ENCODE measurements around the gene MALRD1.

MALRD1 gene

GRCh38 chr10:19745672-19746071 is 697.1 kb downstream of the MALRD1 start:
- H3K9ac ChIP-seq (ENCODE audit: low read length), result no peak overlapping the region
- H3K36me3 ChIP-seq (replicated peaks; ENCODE audit: low read depth, low read length), result no peaks in the 10 kb centered on the region
- H3K4me3 ChIP-seq (ENCODE audit: low read length), result no peak overlapping the region
- no peaks in the 10 kb centered on the region for H4K20me1 ChIP-seq (ENCODE audit: insufficient read depth, low read length)
- no peaks in the 10 kb centered on the region for H3K27me3 ChIP-seq (ENCODE audit: low read depth, low read length)
- H3K27ac ChIP-seq (ENCODE audit: low read length), result no peak overlapping the region
- H3K9me3 ChIP-seq (ENCODE audit: insufficient read depth, low read length), result no peaks in the 10 kb centered on the region
- H3K4me2 ChIP-seq (ENCODE audit: low read length), result no peak overlapping the region
- no peak overlapping the region for H2AFZ ChIP-seq (ENCODE audit: low read depth, low read length)
- no peaks in the 10 kb centered on the region for H3K79me2 ChIP-seq (ENCODE audit: low read length)
- no peaks in the 10 kb centered on the region for H3K4me1 ChIP-seq (ENCODE audit: low read length)
- no peak for TF ChIP-seq EZH2phosphoT487 (IDR thresholded peaks at IDR 0.05; ENCODE audit: low read depth)
- TF ChIP-seq, protein P1, sequence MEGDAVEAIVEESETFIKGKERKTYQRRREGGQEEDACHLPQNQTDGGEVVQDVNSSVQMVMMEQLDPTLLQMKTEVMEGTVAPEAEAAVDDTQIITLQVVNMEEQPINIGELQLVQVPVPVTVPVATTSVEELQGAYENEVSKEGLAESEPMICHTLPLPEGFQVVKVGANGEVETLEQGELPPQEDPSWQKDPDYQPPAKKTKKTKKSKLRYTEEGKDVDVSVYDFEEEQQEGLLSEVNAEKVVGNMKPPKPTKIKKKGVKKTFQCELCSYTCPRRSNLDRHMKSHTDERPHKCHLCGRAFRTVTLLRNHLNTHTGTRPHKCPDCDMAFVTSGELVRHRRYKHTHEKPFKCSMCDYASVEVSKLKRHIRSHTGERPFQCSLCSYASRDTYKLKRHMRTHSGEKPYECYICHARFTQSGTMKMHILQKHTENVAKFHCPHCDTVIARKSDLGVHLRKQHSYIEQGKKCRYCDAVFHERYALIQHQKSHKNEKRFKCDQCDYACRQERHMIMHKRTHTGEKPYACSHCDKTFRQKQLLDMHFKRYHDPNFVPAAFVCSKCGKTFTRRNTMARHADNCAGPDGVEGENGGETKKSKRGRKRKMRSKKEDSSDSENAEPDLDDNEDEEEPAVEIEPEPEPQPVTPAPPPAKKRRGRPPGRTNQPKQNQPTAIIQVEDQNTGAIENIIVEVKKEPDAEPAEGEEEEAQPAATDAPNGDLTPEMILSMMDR (IDR thresholded peaks at IDR 0.05; ENCODE audit: low read depth, low read length), result no peak

DNA sequence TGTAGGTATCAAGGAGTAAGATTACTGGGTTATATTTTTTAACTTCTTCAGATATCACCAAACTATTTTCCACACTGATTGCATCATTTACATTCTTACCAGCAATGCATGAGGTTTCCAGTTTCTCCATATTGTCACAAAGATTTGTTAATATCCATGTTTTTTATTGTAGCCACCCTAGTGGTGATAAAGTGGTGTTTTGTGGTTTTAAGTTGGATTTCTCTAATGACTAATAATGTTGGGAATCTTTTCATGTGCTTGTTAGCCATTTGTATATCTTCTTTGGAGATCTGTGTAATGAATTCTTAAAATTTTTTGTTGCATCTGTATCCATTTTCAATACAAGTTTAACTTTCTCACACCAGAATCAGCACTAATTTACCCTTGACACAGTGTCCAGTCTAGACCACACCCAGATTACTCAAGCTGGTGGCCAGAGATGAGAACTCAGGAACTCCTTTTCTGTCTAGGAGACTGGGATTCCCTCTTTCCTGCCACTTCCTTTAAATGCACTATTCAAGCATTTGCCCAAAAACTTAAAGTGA is 700.7 kb downstream of the MALRD1 start:
- Histone ChIP-seq H4K20me1 (ENCODE audit: insufficient read depth, low read length) (no peaks in the 10 kb centered on the region), H3K36me3 (replicated peaks; ENCODE audit: low read depth, low read length) (no peaks in the 10 kb centered on the region), H3K9ac (ENCODE audit: low read length) (no peak overlapping the region), H3K4me2 (ENCODE audit: low read length) (no peak overlapping the region), H3K27ac (ENCODE audit: low read length) (no peak overlapping the region), H3K79me2 (ENCODE audit: low read length) (no peaks in the 10 kb centered on the region), H3K4me3 (ENCODE audit: low read length) (no peak overlapping the region), H3K4me1 (ENCODE audit: low read length) (no peaks in the 10 kb centered on the region), H3K27me3 (ENCODE audit: low read depth, low read length) (no peaks in the 10 kb centered on the region), H3K9me3 (ENCODE audit: insufficient read depth, low read length) (no peaks in the 10 kb centered on the region), H2AFZ (ENCODE audit: low read depth, low read length) (no peak overlapping the region)
- TF ChIP-seq, protein P1 (IDR thresholded peaks at IDR 0.05; ENCODE audit: low read depth, low read length), result no peak
- no peak for TF ChIP-seq EZH2phosphoT487 (IDR thresholded peaks at IDR 0.05; ENCODE audit: low read depth)

DNA sequence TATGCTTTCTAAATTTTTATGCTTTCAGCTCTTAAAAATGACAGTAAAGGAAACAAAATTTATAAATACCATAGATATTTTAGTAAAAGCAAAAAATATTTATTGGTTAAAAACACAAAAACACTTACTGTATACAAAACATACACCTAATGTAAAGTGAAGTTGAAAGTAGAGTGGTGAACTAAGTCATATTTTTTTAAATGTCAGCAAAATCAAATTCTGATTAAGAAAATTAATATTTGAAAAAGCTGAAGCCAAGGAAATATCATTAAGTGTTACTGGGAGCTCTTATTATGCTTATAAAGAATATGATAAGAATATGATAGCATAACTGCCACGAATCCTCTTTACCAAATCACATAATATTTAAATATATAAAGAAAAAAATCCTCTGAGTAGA is 702.4 kb downstream of the MALRD1 start:
- Histone ChIP-seq H3K4me1 (ENCODE audit: low read length) (no peaks in the 10 kb centered on the region), H3K79me2 (ENCODE audit: low read length) (no peaks in the 10 kb centered on the region), H3K9me3 (ENCODE audit: insufficient read depth, low read length) (no peaks in the 10 kb centered on the region), H3K9ac (ENCODE audit: low read length) (no peak overlapping the region), H3K4me2 (ENCODE audit: low read length) (no peak overlapping the region), H3K36me3 (replicated peaks; ENCODE audit: low read depth, low read length) (no peaks in the 10 kb centered on the region), H4K20me1 (ENCODE audit: insufficient read depth, low read length) (no peaks in the 10 kb centered on the region), H3K27me3 (ENCODE audit: low read depth, low read length) (no peaks in the 10 kb centered on the region), H3K27ac (ENCODE audit: low read length) (no peak overlapping the region), H3K4me3 (ENCODE audit: low read length) (no peak overlapping the region), H2AFZ (ENCODE audit: low read depth, low read length) (no peak overlapping the region)
- TF ChIP-seq, protein P1 (IDR thresholded peaks at IDR 0.05; ENCODE audit: low read depth, low read length), result no peak
- TF ChIP-seq EZH2phosphoT487 (IDR thresholded peaks at IDR 0.05; ENCODE audit: low read depth), result no peak

- Histone ChIP-seq H3K4me3 (ENCODE audit: low read length) (no peak overlapping the region), H2AFZ (ENCODE audit: low read depth, low read length) (no peak overlapping the region), H3K27ac (ENCODE audit: low read length) (no peak overlapping the region), H3K9me3 (ENCODE audit: insufficient read depth, low read length) (no peaks in the 10 kb centered on the region), H4K20me1 (ENCODE audit: insufficient read depth, low read length) (no peaks in the 10 kb centered on the region), H3K4me2 (ENCODE audit: low read length) (no peak overlapping the region), H3K9ac (ENCODE audit: low read length) (no peak overlapping the region), H3K27me3 (ENCODE audit: low read depth, low read length) (no peaks in the 10 kb centered on the region), H3K79me2 (ENCODE audit: low read length) (no peaks in the 10 kb centered on the region), H3K4me1 (ENCODE audit: low read length) (no peaks in the 10 kb centered on the region), H3K36me3 (replicated peaks; ENCODE audit: low read depth, low read length) (no peaks in the 10 kb centered on the region)
- TF ChIP-seq, protein P1 (IDR thresholded peaks at IDR 0.05; ENCODE audit: low read depth, low read length), result no peak
- TF ChIP-seq EZH2phosphoT487 (IDR thresholded peaks at IDR 0.05; ENCODE audit: low read depth), result no peak
These were observed 708.3 kb downstream of the MALRD1 start for GRCh38 chr10:19756919-19757318.

All from OCI-LY3 (cell line).